Erythroblast (primary cell): ENCODE data around the gene PRPH.
"Not testable (repeated sequence)": the region's sequence is repeated elsewhere in the genome, so short reads cannot be mapped to it uniquely, and the experiment has no call there.

Source experiments
- DNase-seq, 2 experiments: peaks; one replicate each; lab custom pipeline; 2025; lab: John Stamatoyannopoulos, UW
- GATA1 ChIP-seq: IDR thresholded peaks from 2 replicates; pipeline ENCODE4 v1.6.1; 2011; ENCODE audit warnings: low read depth, mild to moderate bottlenecking, control low read depth, low read length, moderate library complexity
- POLR2A ChIP-seq: IDR thresholded peaks from 2 replicates; pipeline ENCODE4 v1.6.1; 2011; ENCODE audit warnings: mild to moderate bottlenecking, low read length

PRPH gene

DNA sequence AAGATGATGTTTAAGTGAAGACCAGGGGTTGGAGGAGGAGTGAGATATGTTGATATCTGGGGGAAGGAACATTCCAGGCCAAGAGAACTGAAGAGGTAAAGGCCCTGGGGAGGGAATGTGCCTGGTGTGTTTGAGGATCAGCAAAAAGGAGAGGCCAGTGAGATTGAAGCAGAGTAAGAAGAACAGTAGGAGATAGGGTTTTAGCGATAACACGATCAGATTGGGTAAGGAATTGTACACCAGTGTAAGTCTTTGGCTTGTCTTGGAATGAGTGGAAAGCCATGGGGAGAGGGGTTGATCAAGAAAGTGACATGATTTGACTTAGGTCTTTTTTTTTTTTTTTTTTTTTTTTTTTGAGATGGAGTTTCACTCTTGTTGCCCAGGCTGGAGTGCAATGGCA is 32.9 kb downstream of the PRPH start:
- no peak for DNase-seq
- TF ChIP-seq POLR2A (no peak), GATA1 (no peak)

DNA sequence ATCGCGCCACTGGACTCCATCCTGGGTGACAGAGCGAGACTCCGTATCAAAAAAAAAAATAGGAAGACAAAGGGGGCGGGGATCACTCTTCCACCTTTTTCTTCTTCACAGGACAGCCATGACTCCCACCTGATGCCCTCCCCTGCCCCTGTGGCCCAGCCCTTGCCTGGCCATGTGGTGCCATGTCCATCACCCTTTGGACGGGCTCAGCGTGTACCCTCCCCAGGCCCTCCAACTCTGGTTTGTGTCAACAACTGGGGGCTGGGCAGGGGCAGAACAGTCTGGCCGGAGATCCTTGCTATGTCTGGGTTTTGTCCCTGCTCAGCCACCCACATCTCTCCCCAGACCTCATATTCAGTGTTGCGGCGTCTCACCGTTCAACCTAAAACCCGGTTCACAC is 33.9 kb downstream of the PRPH start:
- DNase-seq: no peak
- TF ChIP-seq GATA1 (no peak), POLR2A (no peak)

DNA sequence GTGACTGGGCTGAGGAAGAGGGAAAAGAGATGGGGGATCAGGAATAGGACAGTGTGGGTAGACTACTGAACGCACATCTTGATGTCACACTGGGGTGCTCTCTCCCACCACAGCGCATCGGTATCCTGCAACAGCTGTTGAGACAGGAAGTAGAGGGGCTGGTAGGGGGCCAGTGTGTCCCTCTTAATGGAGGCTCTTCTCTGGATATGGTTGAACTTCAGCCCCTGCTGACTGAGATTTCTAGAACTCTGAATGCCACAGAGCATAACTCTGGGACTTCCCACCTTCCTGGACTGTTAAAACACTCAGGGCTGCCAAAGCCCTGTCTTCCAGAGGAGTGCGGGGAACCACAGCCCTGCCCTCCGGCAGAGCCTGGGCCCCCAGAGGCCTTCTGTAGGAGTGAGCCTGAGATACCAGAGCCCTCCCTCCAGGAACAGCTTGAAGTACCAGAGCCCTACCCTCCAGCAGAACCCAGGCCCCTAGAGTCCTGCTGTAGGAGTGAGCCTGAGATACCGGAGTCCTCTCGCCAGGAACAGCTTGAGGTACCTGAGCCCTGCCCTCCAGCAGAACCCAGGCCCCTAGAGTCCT is 35.2 kb downstream of the PRPH start:
- DNase-seq: no peak
- TF ChIP-seq GATA1: no peak
- no peak for TF ChIP-seq POLR2A

DNA sequence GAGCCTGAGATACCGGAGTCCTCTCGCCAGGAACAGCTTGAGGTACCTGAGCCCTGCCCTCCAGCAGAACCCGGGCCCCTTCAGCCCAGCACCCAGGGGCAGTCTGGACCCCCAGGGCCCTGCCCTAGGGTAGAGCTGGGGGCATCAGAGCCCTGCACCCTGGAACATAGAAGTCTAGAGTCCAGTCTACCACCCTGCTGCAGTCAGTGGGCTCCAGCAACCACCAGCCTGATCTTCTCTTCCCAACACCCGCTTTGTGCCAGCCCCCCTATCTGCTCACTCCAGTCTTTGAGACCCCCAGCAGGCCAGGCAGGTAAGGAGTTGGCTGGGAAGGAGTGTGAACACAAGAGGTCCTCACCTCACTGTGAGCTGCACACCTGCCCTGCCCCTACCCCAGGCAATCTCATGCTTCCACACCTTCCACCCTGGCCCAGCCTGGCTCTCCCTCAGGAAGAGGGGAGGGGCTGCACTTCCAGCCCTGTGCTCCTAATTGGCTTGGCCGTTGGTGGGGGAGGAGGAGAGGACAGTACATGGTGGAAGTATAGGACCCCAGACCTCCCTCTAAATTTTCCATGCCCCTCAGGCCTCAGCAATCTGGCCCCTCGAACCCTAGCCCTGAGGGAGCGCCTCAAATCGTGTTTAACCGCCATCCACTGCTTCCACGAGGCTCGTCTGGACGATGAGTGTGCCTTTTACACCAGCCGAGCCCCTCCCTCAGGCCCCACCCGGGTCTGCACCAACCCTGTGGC is 35.9 kb downstream of the PRPH start:
- TF ChIP-seq GATA1 (no peak), POLR2A (no peak)
- no peak for DNase-seq

DNA sequence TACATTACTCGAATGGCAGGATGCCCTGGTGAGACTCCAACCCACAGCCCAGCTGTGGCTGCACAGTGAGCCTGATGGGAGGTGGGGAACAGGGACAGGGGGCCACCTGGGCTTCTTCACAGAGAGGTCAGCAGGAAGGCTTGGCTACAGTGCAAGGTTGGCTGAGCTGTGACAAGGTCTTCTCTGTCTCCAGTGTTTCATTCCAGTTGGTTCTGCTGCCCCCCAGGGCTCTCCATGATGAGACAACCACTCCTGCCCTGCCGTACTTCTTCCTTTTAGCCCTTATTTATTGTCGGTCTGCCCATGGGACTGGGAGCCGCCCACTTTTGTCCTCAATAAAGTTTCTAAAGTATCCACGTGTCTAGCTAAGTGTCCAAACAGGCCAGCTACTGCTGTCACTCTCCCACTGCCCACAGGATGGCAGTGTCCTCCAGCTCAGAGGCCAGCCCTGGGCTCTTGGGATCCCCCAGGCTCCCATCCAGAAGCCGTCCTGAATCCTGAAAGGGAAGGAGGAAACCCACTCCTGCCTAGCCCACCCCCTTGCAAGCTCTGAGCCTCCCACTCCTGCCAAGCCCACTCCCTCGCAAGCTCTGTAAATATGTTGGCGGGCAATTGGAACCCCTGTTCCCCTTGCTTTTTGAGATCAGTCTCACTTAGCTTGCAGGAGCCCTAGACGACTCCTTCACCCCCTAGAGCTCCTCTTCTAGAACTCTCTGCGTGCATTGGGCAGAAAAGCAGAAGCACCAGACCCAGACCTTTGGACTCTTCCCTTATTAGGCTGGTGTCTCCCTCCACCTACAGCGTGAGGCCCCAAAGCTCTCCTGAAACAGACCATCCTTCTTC is 36.7 kb downstream of the PRPH start:
- TF ChIP-seq POLR2A (no peak), GATA1 (no peak)
- DNase-seq: peak; percentile 50

DNA sequence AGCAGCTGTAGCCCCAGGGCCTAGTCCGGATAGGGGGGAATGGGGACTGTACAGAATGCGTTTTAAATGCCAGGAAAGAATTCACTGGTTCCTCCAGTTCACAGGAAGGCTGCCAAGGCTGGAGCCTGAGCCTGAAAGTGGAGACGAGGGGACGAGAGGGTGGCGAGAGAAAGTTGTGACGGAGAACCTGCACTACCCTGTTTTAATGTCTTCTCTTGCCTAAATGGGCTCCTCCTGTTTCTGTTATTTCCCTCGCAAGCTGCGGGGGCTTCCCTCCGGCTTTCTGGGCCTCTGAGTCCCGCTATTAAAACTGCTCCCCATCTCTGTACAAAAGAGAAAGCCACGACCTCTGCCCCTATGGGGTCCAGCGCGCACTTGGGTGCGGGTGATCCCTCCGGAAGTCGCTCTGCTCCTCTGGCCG is 37.5 kb downstream of the PRPH start:
- TF ChIP-seq POLR2A (no peak), GATA1 (no peak)
- no peak for DNase-seq

DNA sequence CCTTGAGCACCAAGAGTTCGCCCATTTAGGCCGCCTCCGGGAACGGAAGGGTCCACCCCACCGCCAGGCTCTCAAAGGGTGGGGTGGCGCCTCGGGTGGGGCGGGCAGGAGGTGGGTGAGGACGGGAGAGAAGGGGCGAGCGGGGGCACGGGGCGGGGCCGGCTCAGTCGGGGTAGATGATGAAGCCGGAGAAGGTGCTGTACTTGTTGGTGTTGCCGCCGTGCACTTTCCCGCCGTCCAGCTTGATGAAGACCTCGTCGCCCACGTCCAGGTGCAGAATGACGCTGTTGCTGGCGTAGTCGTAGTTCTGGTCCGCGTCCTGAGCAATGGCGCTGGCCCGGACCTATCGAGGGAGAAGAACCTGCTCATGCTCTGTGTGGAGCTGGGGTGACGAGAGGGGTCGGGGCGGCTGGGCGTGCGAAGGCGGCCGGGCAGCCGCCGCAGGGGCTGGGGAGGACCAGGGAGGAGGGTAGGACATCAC is 38.0 kb downstream of the PRPH start:
- DNase-seq: peak in 1 of 2 experiments; percentile 23
- TF ChIP-seq GATA1 (no peak), POLR2A (no peak)

DNA sequence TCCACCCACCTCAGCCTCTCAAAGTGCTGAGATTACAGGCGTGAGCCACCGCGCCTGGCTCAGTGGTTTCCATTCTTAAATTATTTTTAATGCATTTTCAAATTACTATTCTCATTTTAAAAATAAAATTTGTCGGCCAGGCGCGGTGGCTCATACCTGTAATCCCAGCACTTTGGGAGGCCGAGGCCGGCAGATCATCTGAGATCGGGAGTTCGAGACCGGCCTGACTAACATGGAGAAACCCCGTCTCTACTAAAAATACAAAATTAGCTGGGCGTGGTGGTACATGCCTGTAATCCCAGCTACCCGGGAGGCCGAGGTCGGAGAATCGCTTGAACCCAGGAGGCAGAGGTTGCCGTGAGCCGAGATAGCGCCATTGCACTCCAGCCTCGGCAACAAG is 38.8 kb downstream of the PRPH start:
- not testable (repeated sequence) for DNase-seq

DNA sequence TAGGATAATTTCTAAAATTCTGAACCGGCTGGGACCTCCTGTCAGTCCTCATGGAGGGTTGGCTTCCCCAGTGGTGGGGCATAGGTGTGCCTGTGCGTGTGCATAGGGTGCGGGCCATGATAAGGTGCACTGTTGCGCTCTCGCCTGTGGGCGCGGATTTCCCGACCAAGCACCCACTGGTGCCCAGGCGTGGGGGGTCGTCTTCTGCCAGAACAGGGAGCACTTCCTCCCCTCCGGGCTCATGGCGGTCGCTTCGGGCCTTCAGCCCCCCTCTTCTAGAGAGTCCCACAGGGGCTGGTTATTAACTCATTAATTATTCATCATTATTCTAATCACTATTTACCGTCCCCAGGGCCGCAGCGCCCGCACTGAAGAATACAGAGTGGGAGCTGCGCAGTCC is 39.3 kb downstream of the PRPH start:
- no peak for DNase-seq
- TF ChIP-seq GATA1 (no peak), POLR2A (no peak)

DNA sequence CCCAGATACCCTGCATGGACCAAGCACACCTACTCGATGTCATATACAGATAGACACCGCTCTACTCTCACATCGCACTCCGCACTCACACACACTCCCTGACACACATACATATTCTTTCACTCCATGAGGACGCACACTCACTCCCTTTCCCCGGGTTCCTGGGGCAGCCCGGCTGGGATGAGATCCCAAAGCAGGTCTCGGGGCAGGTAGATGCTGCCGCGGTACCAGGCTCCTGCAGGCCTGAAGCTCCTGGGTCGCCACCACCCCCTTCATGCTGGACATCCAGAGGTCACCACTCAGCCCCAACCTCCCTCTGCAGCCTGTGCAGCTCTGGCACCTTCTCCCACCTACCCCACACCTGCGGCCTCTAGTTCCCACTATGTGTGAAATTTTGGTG is 39.7 kb downstream of the PRPH start:
- no peak for TF ChIP-seq POLR2A
- no peak for TF ChIP-seq GATA1
- DNase-seq: no peak

DNA sequence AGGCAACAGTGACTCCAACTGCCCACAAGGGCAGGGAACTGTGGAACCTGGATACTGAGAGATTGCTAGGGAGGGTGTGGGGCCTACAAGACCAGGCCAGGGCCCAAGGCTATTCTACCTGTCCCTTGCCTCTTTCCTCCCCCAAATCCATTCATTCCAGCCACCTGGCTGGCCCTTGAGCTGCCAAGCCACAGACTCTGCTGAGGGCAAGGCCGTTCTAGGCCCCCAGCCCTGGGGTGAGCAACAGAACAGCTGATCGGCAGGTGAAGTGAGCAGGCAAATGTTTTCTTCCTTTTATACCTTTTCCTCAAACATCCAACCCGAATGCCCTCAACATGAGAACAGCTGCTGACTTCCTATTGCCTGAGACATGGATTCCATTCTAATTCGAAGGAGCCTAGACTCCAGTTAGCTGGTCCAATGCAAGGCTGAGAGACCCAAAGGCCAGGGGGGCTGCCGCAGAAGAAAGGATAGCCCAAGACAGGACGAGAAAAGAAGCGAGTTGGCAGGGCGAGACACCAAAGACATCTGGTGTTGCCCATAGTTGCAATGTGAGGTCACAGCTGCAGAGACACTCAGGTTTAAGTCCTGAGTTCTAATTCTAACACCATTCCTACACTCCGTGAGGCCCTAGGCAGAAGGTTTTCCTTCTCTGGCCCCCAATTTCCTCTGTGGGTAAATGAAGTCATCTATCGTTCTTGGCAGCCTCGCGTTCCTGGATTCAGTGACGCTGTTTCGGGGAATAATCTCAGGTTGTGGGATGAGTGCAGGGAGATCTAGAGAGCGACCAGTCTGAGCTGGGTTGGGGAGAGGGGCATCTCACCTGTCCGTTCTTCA is 40.4 kb downstream of the PRPH start:
- no peak for TF ChIP-seq GATA1
- no peak for TF ChIP-seq POLR2A
- DNase-seq: no peak

DNA sequence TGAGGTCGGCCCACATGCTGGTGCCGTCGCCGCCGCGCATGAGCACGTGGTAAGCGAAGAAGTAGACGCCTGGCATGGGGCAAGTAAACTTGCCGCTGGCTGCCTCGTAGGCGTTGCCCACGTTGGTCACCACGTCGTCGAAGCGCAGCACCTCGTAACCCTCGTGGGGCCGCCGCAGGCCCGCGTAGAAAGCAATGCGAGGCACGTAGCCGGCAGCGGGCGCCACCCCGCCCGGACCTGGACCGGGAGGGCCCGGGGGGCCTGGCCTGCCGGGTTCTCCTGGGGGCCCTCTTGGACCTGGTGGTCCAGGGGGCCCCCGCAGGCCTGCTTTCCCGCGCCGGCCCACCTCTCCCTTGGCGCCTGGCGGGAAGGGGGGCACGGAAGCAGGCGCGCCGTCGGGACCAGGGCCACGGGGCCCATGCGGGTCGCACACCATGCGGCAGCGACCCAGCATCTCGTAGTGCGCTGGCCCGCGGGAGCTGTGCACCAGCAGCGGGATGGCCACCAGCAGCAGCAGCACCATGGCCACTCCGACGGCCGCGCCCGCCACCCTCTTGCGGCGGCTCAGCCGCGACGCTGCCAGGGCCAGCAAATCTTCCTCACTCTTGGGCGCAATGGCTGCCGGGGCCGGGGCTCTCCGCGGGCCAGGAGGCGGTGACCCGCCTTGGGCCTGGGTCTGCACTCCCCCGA is 41.2 kb downstream of the PRPH start:
- peak in 1 of 2 experiments; percentile 18 for DNase-seq
- no peak for TF ChIP-seq GATA1
